Neural cell (in vitro differentiated cells): ENCODE data around the gene CCT5.

Experiments used
- CTCF ChIP-seq: fragments of 450-650 bp; IDR thresholded peaks from 2 replicates; pipeline ENCODE4 v1.5.1; 2014; ENCODE audit warnings: antibody characterized with exemption, mild to moderate bottlenecking, moderate library complexity; ENCODE audit not compliant: poor library complexity, severe bottlenecking
- EP300 ChIP-seq: fragments of 450-650 bp; conservative IDR thresholded peaks from 2 replicates; pipeline ENCODE4 v1.6.1; 2014; ENCODE audit warnings: antibody characterized with exemption, mild to moderate bottlenecking, moderate library complexity; ENCODE audit not compliant: poor library complexity, severe bottlenecking
- EZH2 ChIP-seq: fragments of 200-600, 300-800 bp; shearing (Covaris generic), sonication (generic); IDR thresholded peaks from 2 replicates; pipeline ENCODE4 v1.6.1; 2014; ENCODE audit warnings: antibody characterized with exemption, low read length, borderline replicate concordance, mild to moderate bottlenecking; ENCODE audit not compliant: insufficient read depth, poor library complexity, severe bottlenecking
- RAD21 ChIP-seq: fragments of 450-650 bp; conservative IDR thresholded peaks from 2 replicates; pipeline ENCODE4 v1.6.1; 2014; ENCODE audit warnings: antibody characterized with exemption, mild to moderate bottlenecking, moderate library complexity
- TAF1 ChIP-seq: IDR thresholded peaks from 2 replicates; pipeline ENCODE4 v1.6.1; 2012; ENCODE audit warnings: low read depth

GRCh38 chr5:10277773-10278630 is 27.9 kb downstream of the CCT5 start:
- TF ChIP-seq CTCF (no peak), EZH2 (no peak), TAF1 (no peak), RAD21 (no peak), EP300 (no peak)
